Adrenal gland (tissue), 12 donors: ENCODE data around the gene PTPRQ. TPM values are rescaled to one million over a fixed set of nuclear protein-coding genes. Genes with fewer than 3 reads are reported as not detected.

ENCODE experiments used
- DNase-seq, 7 donors: peaks; one replicate each; pipeline ENCODE4 v3.0.0-alpha.2; 2019 to 2020
- H3K27ac ChIP-seq, 5 donors: fragments of 200-600 bp; sonication (generic) in 4 of 5; 1 replicate in 3 of 5; 2 replicates in 2 of 5; pipeline versions ENCODE4 v1.5.1 to v1.8.0; 2016 to 2020; ENCODE audit warnings: mild to moderate bottlenecking in 1 of 5
- H3K27me3 ChIP-seq: fragments of 200-600 bp; 2 replicates; pipeline ENCODE4 v1.8.0; 2021
- H3K36me3 ChIP-seq, 2 donors: fragments of 200-600 bp; replicated peaks in 1 of 2; 1 replicate in 1 of 2; 2 replicates in 1 of 2; pipeline versions ENCODE4 v1.5.1 to v1.8.0; 2018 to 2022
- H3K4me1 ChIP-seq, 2 donors: fragments of 200-600 bp; replicated peaks in 1 of 2; 1 replicate in 1 of 2; 2 replicates in 1 of 2; pipeline versions ENCODE4 v1.5.1 to v1.8.0; 2018 to 2021
- H3K4me3 ChIP-seq, 4 donors: fragments of 200-600 bp; sonication (generic) in 3 of 4; one replicate each; pipeline ENCODE4 v1.5.1; 2016 to 2018
- H3K9me3 ChIP-seq, 3 donors: fragments of 200-600 bp; sonication (generic) in 1 of 3; replicated peaks in 1 of 3; 1 replicate in 2 of 3; 2 replicates in 1 of 3; pipeline versions ENCODE4 v1.5.1 to v1.8.0; 2016 to 2021
- POLR2A ChIP-seq, 2 donors: fragments of 450-650 bp; IDR thresholded peaks; one replicate each; pipeline ENCODE4 v1.6.1; 2017; ENCODE audit warnings: antibody characterized with exemption in 2 of 2, mild to moderate bottlenecking in 2 of 2, moderate library complexity in 1 of 2
- WGBS, 4 donors: extraction: QIAGEN DNeasy Blood & Tissue Kit in 2 of 4; methylation state at CpG; one replicate each; pipeline versions ENCODE4 v1.1.5 to v1.1.7; 2013 to 2017; 5-methylcytosine and 5-hydroxymethylcytosine counted together
- intact Hi-C, 2 donors: fragments of 100-400 bp; cut with DNase I; formaldehyde crosslinking; loops; one replicate each; pipeline versions ENCODE4 v1.14.1 to v1.15.0; 2022 to 2023
- polyA plus RNA-seq, 3 donors: library from polyadenylated mRNA; stranded (reverse); fragments of 200-250 nt in 2 of 3; fragments of 350-450 nt in 1 of 3; fragmentation: Illumina TruSeq in 1 of 3; extraction: RNeasy Lipid Tissue Mini Kit (QIAGEN cat#74804) in 1 of 3; gene quantifications; one replicate each; pipeline ENCODE4 v1.2.3, GENCODE V29; 2013 to 2014
- total RNA-seq, 9 donors: library from RNA; depleted of rRNA in 4 of 9; stranded (reverse); fragments of >200 nt in 4 of 9; fragments of 120-200 nt in 1 of 9; fragmentation: NEBNext Ultra II Directional in 1 of 9; extraction: Animal tissue kit (Norgen Biotek cat#: 25700) in 1 of 9; gene quantifications; one replicate each; pipeline versions ENCODE4 v1.1.0 to v1.2.4, GENCODE V29; 2013 to 2023
- TF ChIP-seq, protein P1 (sequence below), 6 experiments: fragments of 450-650 bp in 4 of 6; fragments of 200-600 bp in 2 of 6; sonication (generic) in 1 of 6; IDR thresholded peaks; 1 replicate in 5 of 6; 2 replicates in 1 of 6; pipeline versions ENCODE4 v1.5.1 to v1.8.0; 2016 to 2021; ENCODE audit warnings: antibody characterized with exemption in 6 of 6, mild to moderate bottlenecking in 2 of 6, moderate library complexity in 1 of 6
- donor health status: healthy with polysubstance abuse.
- donor health status: Bipolar disorder and iron deficiency.
- donor health status: DM: yes; HTN: yes; CAD: no.
- donor health status: DM: no; HTN: no; CAD: no.
- donor health status: DM: no; HTN: no; CAD: no.
- donor health status: DM: yes; HTN: yes; CAD: no.

PTPRQ gene
- total and polyA plus RNA-seq, 12 donors = under 0.01 to 0.27 (median 0.13) TPM; not detected in 2

DNA sequence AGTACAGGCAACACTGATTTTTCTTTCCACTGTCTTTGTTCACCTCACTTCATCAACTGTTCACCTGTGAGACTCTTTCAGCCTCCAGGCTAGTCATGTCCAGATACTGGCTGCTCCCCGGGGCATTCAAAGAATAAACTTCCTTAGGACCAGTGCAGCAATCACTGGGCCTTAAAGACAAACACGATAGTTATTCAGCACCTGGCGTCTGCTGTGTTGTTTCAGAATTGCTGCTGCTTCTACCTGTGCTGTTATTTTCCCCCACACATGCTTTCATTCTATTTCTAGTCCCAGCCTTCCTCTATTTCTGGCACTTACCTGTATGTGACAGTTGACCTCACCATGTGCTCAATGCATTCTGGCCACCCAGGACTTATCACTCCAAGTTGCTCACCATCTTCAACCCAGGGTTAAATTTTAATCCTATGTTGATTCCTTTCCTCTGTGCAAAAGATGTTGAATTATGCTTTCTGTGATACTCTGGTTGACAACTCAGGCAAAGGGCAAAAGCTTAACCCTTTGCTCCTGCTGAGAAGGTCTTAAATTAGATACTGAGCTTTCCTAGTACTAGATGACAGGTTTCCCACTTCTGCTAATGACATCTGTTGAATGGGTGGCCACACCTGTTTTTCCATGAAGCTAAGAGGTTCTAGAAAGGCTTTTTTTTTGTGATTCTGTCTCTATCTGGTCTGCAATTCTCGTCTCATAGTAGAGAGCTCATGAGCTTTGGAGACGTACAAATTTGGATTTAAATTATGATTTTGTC, 41.4 kb downstream of the PTPRQ start:
- no peak overlapping the region for H3K4me3 ChIP-seq
- no peak overlapping the region for H3K27ac ChIP-seq
- no peak for DNase-seq
- WGBS, 4 donors = 79 to 88% (median 84%) methylated on average over 5 of the region's 5 CpGs
- no peak for TF ChIP-seq POLR2A (IDR thresholded peaks at IDR 0.05)
- TF ChIP-seq, protein P1, sequence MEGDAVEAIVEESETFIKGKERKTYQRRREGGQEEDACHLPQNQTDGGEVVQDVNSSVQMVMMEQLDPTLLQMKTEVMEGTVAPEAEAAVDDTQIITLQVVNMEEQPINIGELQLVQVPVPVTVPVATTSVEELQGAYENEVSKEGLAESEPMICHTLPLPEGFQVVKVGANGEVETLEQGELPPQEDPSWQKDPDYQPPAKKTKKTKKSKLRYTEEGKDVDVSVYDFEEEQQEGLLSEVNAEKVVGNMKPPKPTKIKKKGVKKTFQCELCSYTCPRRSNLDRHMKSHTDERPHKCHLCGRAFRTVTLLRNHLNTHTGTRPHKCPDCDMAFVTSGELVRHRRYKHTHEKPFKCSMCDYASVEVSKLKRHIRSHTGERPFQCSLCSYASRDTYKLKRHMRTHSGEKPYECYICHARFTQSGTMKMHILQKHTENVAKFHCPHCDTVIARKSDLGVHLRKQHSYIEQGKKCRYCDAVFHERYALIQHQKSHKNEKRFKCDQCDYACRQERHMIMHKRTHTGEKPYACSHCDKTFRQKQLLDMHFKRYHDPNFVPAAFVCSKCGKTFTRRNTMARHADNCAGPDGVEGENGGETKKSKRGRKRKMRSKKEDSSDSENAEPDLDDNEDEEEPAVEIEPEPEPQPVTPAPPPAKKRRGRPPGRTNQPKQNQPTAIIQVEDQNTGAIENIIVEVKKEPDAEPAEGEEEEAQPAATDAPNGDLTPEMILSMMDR (IDR thresholded peaks at IDR 0.05) = no peak
- H3K4me1 ChIP-seq = no peaks in the 10 kb centered on the region
- no peaks in the 10 kb centered on the region for H3K27me3 ChIP-seq
- no peaks in the 10 kb centered on the region for H3K9me3 ChIP-seq
- intact Hi-C loops = no loop called here
- no peaks in the 10 kb centered on the region for H3K36me3 ChIP-seq

- DNase-seq = no peak
- intact Hi-C loops = no loop called here
These were observed 46.3 kb downstream of the PTPRQ start for GRCh38 chr12:80490329-80490728.

GRCh38 chr12:80491166-80491565, 47.1 kb downstream of the PTPRQ start:
- no peaks in the 10 kb centered on the region for H3K36me3 ChIP-seq
- H3K9me3 ChIP-seq = no peaks in the 10 kb centered on the region
- H3K4me3 ChIP-seq = no peak overlapping the region
- intact Hi-C loops = no loop called here
- no peak for TF ChIP-seq POLR2A (IDR thresholded peaks at IDR 0.05)
- TF ChIP-seq, protein P1 (IDR thresholded peaks at IDR 0.05) = no peak
- no peaks in the 10 kb centered on the region for H3K4me1 ChIP-seq
- no peak for DNase-seq
- H3K27ac ChIP-seq = no peak overlapping the region
- H3K27me3 ChIP-seq = no peaks in the 10 kb centered on the region

More at GRCh38 chr12:80490329-80490728, 46.3 kb downstream of the PTPRQ start:
- no peaks in the 10 kb centered on the region for H3K36me3 ChIP-seq
- no peak overlapping the region for H3K27ac ChIP-seq
- no peak overlapping the region for H3K4me3 ChIP-seq
- WGBS, 4 donors = 74 to 89% (median 78%) methylated on average over 2 of the region's 2 CpGs
- no peaks in the 10 kb centered on the region for H3K9me3 ChIP-seq
- no peaks in the 10 kb centered on the region for H3K27me3 ChIP-seq
- H3K4me1 ChIP-seq = no peaks in the 10 kb centered on the region
- TF ChIP-seq, protein P1 (IDR thresholded peaks at IDR 0.05) = no peak
- no peak for TF ChIP-seq POLR2A (IDR thresholded peaks at IDR 0.05)

- Histone ChIP-seq H3K27me3 (no peaks in the 10 kb centered on the region), H3K4me1 (no peaks in the 10 kb centered on the region), H3K9me3 (no peaks in the 10 kb centered on the region), H3K4me3 (no peak overlapping the region), H3K27ac (no peak overlapping the region), H3K36me3 (no peaks in the 10 kb centered on the region)
- DNase-seq = no peak
- TF ChIP-seq POLR2A (IDR thresholded peaks at IDR 0.05) = no peak
- TF ChIP-seq, protein P1 (IDR thresholded peaks at IDR 0.05) = no peak
- intact Hi-C loops = no loop called here
- 90 to 92% (median 92%) methylated on average over 2 of the region's 2 CpGs for WGBS, 4 donors
These were observed 49.4 kb downstream of the PTPRQ start for GRCh38 chr12:80493466-80493865.
